Measurements from ENCODE around the gene VCPKMT.
"Not testable (repeated sequence)": the region's sequence is repeated elsewhere in the genome, so short reads cannot be mapped to it uniquely, and the experiment has no call there.

The VCPKMT gene

DNA sequence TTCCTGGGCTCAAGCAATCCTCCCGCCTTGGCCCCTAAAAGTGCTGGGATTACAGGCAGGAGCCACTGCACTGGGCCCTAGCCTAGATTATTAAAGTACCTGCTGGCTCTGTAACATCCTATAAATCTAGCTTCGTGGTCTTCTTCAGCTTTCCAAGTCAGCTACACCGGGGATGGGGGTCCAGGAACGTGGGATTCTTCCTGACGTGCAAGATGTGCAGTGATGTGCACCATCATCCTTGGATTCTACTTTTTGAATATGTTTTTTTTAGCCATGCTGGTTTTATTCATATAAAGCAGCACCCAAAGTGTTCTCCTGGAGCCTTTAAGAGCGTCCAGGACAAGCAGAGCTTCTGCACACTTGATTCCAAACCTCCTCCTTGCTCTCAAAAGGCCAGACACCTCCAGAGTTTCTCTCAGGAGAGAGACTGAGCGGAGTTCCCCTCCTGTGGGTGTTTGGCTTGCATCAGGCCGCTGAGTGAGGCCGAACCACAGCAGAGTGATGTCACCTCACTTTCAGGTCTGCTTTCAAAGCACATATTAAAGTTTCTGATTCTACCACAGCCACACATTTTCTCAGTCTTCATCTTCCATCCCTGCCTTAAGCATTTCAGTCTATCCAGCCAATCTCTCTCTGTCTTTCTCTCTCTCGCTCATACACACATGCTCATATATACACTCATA, 33.4 kb downstream of the VCPKMT start:
- TF ChIP-seq, protein P1, sequence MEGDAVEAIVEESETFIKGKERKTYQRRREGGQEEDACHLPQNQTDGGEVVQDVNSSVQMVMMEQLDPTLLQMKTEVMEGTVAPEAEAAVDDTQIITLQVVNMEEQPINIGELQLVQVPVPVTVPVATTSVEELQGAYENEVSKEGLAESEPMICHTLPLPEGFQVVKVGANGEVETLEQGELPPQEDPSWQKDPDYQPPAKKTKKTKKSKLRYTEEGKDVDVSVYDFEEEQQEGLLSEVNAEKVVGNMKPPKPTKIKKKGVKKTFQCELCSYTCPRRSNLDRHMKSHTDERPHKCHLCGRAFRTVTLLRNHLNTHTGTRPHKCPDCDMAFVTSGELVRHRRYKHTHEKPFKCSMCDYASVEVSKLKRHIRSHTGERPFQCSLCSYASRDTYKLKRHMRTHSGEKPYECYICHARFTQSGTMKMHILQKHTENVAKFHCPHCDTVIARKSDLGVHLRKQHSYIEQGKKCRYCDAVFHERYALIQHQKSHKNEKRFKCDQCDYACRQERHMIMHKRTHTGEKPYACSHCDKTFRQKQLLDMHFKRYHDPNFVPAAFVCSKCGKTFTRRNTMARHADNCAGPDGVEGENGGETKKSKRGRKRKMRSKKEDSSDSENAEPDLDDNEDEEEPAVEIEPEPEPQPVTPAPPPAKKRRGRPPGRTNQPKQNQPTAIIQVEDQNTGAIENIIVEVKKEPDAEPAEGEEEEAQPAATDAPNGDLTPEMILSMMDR (IDR thresholded peaks at IDR 0.05; ENCODE audit: low read depth, low read length), result no peak
- H3K4me3 ChIP-seq (replicated peaks in 1 of 2; ENCODE audit: low read depth in 2 of 2, low read length in 2 of 2), result no peak overlapping the region
- no peak for DNase-seq (ENCODE audit: low read depth in 2 of 2)

DNA sequence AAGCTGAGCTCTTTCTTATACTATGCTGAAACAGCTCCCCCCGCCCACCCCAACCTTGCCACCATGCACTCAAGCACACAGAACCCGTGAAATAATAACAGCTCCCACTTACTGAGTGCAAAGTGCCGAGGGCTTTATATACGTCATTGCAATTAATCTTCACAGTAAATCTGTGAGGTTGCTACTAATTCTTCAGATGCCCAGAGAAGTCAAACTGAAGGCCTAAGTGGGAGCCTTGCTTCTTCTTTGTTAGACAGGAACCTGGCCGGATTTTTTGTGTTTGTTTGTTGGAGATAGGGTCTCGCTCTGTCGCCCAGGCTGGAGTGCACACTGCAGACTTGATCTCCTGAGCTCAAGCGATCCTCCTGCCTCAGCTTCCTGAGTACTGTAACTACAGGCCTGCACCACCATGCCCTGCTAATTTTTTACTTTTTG, 34.0 kb downstream of the VCPKMT start:
- TF ChIP-seq, protein P1 (IDR thresholded peaks at IDR 0.05; ENCODE audit: low read depth, low read length), result no peak
- no peak overlapping the region for H3K4me3 ChIP-seq (replicated peaks in 1 of 2; ENCODE audit: low read depth in 2 of 2, low read length in 2 of 2)
- DNase-seq (ENCODE audit: low read depth in 2 of 2), result no peak

GRCh38 chr14:50079103-50079502, 37.3 kb downstream of the VCPKMT start:
- not testable (repeated sequence) for H3K4me3 ChIP-seq (replicated peaks in 1 of 2; ENCODE audit: low read depth in 2 of 2, low read length in 2 of 2); DNase-seq (ENCODE audit: low read depth in 2 of 2)

GRCh38 chr14:50073663-50074062, 42.7 kb downstream of the VCPKMT start:
- DNase-seq (ENCODE audit: low read depth in 2 of 2); H3K4me3 ChIP-seq (replicated peaks in 1 of 2; ENCODE audit: low read depth in 2 of 2, low read length in 2 of 2): not testable (repeated sequence)

GRCh38 chr14:50072395-50072794, 44.0 kb downstream of the VCPKMT start:
- TF ChIP-seq, protein P1 (IDR thresholded peaks at IDR 0.05; ENCODE audit: low read depth, low read length), result no peak
- DNase-seq (ENCODE audit: low read depth in 2 of 2), result no peak
- H3K4me3 ChIP-seq (replicated peaks in 1 of 2; ENCODE audit: low read depth in 2 of 2, low read length in 2 of 2), result no peak overlapping the region

GRCh38 chr14:50070840-50071548, 45.4 kb downstream of the VCPKMT start:
- H3K4me3 ChIP-seq (replicated peaks in 1 of 2; ENCODE audit: low read depth in 2 of 2, low read length in 2 of 2), result no peak overlapping the region
- TF ChIP-seq, protein P1 (IDR thresholded peaks at IDR 0.05; ENCODE audit: low read depth, low read length), result no peak
- DNase-seq (ENCODE audit: low read depth in 2 of 2), result no peak

DNA sequence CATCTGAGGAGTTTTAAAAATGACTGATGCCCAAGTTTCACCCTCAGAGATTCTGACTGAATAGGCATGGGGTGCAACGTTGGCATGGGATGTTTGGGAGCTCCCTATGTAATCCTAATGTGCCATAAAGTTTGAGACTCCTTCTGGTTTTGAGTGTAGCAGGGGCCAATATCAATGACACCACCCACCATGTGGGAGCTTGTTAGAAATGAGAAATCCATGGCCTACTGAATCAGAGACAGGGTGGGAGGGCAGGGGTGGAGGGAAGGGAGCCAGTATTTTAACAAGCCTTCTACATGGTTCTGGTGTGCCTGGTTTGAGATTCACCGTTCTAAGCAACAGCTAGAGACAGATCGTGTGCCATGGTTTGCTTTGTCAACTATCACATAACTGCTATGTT, 46.1 kb downstream of the VCPKMT start:
- no peak for DNase-seq (ENCODE audit: low read depth in 2 of 2)
- TF ChIP-seq, protein P1 (IDR thresholded peaks at IDR 0.05; ENCODE audit: low read depth, low read length), result no peak
- H3K4me3 ChIP-seq (replicated peaks in 1 of 2; ENCODE audit: low read depth in 2 of 2, low read length in 2 of 2), result no peak overlapping the region

DNA sequence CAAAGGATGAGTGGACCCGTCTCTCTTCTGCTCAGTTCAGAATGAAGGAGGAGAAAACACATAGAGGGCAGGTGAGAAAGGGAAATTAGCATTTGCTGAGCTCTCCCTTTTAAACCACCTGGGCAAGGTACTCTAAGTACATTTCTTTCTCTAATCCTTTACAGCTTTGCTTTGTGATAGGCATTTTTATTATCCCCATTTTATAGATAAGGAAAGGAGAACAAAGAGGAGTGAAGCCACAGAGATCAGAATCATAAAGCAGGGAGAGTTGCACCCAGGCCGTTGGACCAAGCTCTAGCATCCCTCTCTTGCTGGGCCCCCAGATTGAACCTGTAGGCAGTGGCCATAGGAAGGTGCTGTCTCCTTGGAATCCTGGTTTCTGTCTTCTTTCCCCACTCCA, 47.0 kb downstream of the VCPKMT start:
- H3K4me3 ChIP-seq (replicated peaks in 1 of 2; ENCODE audit: low read depth in 2 of 2, low read length in 2 of 2), result no peak overlapping the region
- no peak for DNase-seq (ENCODE audit: low read depth in 2 of 2)
- TF ChIP-seq, protein P1 (IDR thresholded peaks at IDR 0.05; ENCODE audit: low read depth, low read length), result no peak

Data from cardiac fibroblast (primary cell).